ENCODE measurements around the gene FLII.

FLII gene

GRCh38 chr17:18238299-18238698 lies 20.2 kb downstream of the FLII start:
- no peak for TF ChIP-seq CTCF (conservative IDR thresholded peaks at IDR 0.05)
- no peak overlapping the region for H3K27ac ChIP-seq

GRCh38 chr17:18237461-18237860 lies 21.1 kb downstream of the FLII start:
- no peak overlapping the region for H3K27ac ChIP-seq
- no peak for TF ChIP-seq CTCF (conservative IDR thresholded peaks at IDR 0.05)

GRCh38 chr17:18236494-18236893 lies 22.0 kb downstream of the FLII start:
- no peak overlapping the region for H3K27ac ChIP-seq
- no peak for TF ChIP-seq CTCF (conservative IDR thresholded peaks at IDR 0.05)

GRCh38 chr17:18235743-18236256 lies 22.7 kb downstream of the FLII start:
- H3K27ac ChIP-seq, result no peak overlapping the region
- TF ChIP-seq CTCF (conservative IDR thresholded peaks at IDR 0.05), result no peak

GRCh38 chr17:18234853-18235380 lies 23.6 kb downstream of the FLII start:
- no peak overlapping the region for H3K27ac ChIP-seq
- no peak for TF ChIP-seq CTCF (conservative IDR thresholded peaks at IDR 0.05)

GRCh38 chr17:18233803-18234518 lies 24.6 kb downstream of the FLII start:
- no peak overlapping the region for H3K27ac ChIP-seq
- no peak for TF ChIP-seq CTCF (conservative IDR thresholded peaks at IDR 0.05)

- no peak for TF ChIP-seq CTCF (conservative IDR thresholded peaks at IDR 0.05)
- H3K27ac ChIP-seq, result no peak overlapping the region
Observed at GRCh38 chr17:18231164-18231563, 27.4 kb downstream of the FLII start.

All from VCaP (cell line).